GM18526 (cell line): ENCODE measurements around the gene TMEM256.

Experiments used
- POLR2A ChIP-seq: IDR thresholded peaks from 3 replicates; pipeline ENCODE4 v1.6.1; 2011; ENCODE audit not compliant: insufficient read length; ENCODE audit errors: extremely low read depth

TMEM256 gene

DNA sequence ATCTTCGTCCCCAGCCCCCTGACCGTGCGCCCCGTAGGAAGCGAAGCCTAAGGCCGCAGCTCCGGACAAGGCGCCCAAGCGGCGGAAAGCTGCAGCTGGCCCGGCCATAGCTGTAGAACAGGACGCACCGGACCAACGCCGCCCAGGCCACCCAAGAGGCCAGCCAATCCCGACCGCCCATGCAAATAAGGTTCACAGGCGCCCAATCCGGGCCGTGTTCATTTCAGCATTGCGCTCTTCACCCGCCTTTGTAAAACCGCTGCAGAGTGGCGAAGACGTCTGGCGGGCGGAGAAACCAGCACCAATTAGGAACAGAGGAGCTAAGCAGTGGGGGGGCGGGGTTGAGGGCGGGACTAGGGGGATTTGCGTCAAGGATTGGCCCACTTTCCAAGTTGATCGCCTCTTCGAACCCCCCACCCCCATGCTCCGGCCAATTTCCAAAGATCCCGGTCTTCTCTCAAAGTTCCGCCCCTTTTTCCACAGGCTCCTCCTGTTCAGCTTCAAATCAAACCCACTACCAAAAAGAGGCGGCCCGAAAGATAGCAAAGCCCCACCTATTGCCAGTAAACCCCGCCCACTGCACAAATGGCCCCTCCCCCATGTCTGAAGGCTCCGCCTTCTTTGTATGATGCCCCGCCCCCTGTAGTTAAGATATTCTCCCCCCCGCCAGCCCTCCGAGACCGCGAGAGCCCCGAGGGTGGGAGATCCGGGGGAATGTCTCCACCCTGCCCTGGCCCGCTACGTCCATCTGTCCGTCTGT is at the start of gene TMEM256:
TMEM256 (minus strand) TSS at position 121 of the 760 bp plus-strand sequence; CDS start at position 108, 13 bp downstream.
- peak; percentile 95 for TF ChIP-seq POLR2A

DNA sequence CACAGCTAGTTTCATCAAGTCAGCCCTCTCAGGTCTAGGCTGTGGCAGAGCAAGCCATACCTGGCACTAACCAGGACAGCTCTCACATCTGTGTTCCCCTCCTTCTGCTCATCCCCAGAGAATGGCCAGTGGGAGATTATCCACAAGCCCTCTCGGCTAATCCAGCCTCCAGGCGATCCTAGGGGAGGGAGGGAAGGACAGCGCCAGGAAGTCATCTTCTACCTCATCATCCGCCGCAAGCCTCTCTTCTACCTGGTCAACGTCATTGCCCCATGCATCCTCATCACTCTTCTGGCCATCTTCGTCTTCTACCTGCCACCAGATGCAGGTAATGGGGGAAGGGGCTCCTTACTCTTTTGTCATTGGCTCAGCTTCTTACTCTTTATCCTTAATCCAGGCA is 44.6 kb upstream of the TMEM256 start:
- no peak for TF ChIP-seq POLR2A

DNA sequence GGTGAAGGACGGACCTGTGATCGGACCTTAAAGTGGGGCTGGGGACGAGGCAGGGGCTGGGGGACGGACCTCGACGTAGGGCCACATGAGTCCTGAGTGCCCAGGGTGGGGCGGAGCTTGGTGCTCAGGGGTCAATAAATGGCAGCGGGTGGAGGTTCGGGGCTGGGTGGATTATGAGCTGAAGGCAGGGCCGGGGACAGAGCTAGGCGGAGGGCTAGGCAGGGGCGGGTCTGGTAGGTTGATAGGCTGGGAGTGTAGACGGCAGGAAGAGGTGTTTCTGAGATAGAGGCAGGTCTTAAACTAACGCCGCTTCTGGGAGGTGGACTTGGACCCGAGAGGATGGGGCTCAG is 41.7 kb upstream of the TMEM256 start:
- no peak for TF ChIP-seq POLR2A

DNA sequence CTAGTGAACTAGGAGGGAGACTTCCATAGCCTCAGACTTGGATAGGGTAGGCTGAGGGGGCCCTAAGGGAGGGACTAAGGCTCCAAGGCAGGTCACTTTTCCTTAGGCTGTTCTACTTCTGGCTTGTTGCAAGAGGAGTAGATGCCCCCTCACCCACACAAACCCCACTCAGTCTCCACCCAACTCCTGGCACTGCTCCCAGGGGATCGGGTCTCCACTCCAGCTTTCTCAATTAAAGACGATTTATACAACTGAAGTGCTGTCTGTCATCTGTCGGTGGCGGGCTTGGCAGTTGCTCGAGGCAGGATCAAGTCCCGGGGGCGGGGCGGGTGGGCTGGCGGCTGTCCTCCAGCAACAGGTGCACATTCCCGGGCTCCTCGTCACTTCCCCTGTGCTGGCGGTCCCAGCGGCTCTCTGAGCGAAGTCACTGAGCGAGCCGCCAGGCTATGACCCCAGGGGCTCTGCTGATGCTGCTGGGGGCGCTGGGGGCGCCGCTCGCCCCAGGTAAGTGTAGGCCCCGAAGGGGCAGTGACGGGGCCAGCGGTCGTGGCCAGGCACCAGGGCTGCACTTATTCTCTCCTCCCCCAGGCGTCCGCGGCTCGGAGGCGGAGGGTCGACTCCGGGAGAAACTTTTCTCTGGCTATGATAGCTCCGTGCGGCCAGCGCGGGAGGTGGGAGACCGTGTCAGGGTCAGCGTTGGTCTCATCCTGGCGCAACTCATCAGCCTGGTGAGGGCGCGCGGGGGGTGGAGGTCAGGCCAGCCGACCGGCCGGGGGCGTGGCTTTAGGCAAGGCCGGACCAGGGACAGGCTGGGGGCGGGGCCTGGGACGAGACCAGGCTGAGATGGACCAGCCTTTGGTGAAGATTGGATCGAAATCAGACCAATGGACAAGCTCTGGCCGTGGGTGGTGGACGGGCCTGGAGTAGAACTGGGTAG is 41.1 kb upstream of the TMEM256 start, which contains the start of gene CHRNB1:
CHRNB1 (plus strand) TSS at position 380 of the 937 bp plus-strand sequence; CDS start at position 447, 67 bp downstream.
- TF ChIP-seq POLR2A, result no peak

DNA sequence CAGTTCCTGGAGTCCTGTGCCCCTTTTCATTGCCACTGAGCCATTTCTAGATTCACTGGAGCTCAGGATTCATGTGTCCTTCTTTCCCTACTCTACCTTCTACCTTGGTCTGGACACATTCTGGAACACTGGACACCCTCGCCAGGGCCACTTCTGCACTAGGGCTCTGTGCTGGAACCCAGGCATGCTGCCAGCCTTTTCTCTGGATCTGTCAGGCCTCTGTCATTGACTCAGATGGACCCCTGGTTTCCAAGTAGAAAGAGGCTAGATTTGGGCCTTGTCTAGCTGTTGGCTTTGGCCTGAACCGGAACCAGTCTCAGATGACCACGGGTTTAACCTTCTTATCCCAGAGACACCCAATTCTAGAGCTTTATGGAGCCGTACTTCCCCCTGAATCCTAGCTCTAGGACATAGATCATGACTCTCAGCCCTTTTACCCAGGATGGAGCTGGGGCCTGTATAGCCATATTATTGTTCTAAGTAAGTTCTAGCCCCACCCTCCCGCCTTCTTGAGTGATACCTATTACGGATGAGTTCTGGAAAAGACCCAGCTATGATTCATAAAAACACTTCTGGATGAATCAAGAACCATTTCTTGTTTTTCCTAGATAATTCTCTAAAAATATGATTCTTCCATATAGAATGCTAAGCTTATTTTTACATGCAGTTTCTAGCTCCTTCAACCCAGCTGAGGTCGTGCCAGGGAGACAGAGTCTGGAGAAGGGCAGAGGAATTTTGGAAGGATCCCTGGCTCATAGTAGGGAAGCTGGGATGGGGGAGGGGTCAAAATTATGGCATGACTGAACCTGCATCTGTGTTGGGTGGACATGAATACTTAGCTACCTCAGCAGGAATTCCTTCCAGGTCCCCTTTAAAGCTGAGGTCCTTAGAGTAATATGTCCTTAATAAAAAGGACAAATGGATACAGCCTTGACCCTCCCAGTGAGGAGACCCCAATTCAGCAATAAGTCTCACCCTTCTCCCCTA is 39.9 kb upstream of the TMEM256 start:
- TF ChIP-seq POLR2A, result no peak

DNA sequence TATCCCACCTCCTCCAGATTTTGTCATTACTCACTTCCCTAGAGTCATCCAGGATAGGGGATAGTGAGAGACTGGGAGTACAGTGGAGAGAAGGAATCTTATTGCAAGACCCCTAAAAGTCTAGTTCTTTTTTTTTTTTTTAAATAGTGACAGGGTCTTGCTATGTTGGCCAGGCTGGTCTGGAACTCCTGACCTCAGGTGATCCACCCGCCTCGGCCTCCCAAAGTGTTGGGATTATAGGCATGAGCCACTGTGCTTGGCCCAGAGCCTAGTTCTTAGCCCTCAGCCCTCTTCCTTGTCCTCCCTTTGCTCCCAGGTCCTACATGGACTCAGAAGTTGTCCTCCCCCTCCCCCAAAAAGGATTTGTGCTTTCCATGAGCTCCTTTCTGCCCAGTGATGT is 38.2 kb upstream of the TMEM256 start:
- TF ChIP-seq POLR2A, result no peak

DNA sequence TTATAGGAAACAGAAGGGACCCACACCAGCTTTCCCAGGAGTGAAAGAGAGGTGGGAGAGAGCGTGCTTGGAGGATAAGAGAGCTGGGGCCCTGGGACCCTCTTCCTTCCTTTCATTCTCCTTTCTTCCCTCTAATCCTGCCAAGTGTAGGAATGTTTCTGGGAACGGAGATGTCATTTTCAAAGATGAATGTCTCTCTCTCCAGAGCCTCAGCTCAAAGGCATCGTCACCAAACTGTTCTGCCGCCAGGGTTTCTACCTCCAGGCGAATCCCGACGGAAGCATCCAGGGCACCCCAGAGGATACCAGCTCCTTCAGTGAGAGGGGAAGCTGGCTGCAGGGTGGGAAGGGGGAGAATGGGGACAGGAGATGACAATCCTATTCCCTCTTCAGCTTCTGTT is 37.4 kb upstream of the TMEM256 start:
- TF ChIP-seq POLR2A, result no peak

DNA sequence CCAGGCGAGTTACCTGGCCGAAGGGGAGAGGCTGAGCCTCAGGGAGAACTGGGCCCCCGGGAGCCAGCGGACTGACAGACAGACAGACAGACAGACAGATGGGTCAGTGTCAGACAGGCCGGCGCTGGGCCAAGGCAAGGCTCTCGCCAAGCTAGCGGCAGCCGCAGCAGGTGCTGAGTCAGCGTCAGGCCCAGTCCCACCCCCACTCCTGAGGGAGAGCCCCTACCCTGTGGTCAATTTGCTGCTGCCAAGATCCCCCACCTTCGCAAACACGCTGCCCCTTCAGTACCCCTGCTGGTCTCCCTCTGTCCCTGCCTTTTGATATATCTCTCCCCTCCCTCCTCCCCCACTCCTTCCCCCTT is 36.9 kb upstream of the TMEM256 start:
- no peak for TF ChIP-seq POLR2A

DNA sequence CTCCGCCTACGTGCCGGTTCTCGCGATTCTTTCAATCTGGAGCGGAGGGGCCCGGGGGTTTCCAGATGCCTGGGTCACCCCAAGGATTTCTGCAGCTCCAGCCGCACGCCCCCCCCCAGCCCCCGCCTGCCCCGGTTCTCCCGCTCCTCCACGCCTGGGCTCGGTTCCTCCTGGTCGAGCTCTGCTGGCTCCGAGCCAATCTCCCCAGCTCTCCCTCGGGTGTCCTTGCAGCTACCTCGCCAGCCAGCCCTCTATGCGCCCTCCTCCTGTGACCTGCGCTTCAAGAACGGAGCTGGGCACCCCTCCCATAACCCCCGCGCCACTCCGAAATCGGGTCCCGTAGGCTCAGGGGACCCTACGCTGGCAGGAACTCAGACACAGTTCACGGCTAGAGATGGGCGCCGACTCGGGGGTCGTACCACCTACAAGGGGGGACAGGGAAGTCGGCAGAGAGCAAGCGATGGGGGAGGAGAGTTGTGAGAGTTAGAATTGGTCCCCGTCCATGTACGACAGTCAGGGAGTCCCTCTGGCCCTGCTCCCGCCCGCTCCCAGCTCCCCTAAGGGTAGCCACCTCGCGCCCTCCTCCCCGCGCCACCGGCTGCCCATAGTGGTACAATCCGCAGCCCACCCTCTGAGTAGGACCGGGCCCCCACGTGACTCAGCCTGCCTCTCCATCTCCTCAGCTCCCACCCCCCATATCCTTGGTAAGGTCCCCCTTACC is 36.4 kb upstream of the TMEM256 start:
- TF ChIP-seq POLR2A, result no peak

DNA sequence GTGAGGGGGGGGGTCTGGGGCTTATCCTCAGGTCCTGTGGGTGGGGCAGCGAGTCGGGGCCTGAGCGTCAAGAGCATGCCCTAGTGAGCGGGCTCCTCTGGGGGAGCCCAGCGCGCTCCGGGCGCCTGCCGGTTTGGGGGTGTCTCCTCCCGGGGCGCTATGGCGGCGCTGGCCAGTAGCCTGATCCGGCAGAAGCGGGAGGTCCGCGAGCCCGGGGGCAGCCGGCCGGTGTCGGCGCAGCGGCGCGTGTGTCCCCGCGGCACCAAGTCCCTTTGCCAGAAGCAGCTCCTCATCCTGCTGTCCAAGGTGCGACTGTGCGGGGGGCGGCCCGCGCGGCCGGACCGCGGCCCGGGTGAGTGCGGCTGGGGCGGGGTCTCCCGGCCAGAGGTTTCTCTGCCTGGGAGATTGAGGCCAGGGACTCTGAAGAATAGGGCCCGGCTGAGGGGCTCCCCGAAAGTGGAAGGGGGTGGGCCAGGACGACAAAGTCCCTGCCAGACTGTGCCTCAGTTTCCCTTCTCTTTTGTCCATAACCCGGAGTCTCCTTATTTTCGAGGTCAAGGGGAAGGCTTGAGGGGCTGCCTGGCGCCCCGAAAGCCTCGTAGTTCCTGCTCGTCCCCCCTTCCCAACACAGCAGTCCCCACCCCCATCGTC is 35.7 kb upstream of the TMEM256 start, which contains the start of gene FGF11:
FGF11 (plus strand) TSS at position 51 of the 651 bp plus-strand sequence; CDS start at position 160, 109 bp downstream.
- TF ChIP-seq POLR2A, result no peak

DNA sequence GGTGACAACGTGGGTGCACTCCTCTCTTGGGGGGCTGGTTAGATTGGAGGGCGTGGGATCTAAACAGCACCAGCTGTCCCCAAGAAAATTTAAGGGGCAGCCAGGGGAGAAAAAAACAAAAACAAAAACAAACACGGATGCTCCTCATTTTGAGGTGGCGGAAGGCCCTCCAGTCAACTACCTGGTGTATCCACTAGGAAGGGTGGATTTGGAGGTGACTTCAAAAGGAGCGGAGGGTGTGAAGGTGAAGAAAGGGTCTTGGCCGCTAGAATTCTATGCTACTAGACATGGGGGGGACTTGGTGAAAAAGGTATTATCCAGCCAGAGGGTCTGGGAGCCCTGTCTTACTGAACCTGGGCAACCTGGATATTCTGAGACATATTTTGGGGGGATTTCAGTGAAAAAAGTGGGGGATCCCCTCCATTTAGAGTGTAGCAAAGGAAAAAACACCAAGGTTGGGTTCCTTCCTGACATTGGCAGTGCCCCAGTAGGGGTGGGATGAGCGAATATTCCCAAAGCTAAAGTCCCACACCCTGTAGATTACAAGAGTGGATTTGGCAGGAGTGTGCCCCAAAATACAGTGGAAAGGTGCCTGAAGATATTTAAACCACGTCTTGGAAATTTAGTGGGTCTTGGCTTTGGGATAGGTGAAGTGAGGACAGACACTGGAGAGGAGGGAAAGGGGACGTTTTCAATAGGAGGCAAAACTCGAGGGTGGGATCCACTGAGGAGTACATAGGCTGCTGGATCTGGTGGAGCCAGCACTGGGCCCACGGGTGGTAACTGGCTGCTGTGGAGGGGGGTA is 35.0 kb upstream of the TMEM256 start:
- no peak for TF ChIP-seq POLR2A

DNA sequence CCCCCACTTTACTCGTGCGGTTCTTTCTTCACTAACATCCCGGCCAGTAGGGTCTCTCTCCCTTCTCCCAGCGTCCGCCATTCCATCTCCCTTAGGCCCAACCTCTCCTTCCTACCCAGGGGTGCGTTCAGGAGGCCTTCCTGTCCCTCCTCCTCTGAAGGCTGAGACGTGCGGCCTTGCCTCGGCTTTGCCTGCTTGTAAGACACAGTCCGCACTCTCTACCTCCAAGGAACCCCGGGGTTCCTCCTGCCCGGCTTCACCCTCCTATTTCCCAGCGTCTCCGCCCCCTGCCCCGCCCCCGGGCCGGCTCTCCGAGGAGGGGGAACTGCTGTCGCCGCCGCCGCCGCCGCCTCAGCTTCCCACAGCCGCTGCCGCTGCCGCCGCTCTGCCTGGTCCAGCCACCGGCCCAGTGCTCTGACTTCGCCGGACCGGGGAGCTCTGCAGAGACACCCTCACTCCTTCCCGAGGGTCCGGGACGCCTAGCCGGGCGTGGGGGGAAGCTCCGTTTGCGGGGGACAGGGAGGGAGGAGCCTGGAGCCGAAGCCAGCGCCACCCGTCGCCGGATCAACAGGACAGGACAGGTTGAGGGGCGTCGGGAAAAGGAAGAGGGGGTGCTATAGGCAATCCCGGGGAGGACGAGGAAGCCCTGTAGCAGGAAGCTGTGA is 34.2 kb upstream of the TMEM256 start:
- TF ChIP-seq POLR2A, result no peak
